H1 (cell line): ENCODE measurements around the gene HECTD3. TPM values are rescaled to one million over a fixed set of nuclear protein-coding genes. Genes with fewer than 3 reads are reported as not detected.

Experiments used
- BCL11A ChIP-seq, 2 experiments: IDR thresholded peaks; one replicate each; pipeline ENCODE4 v1.6.1; 2011; ENCODE audit warnings: low read depth in 2 of 2, low read length in 2 of 2, mild to moderate bottlenecking in 2 of 2
- CBX8 ChIP-seq: fragments of 300-800, 300-1000 bp; sonication (generic); IDR thresholded peaks from 2 replicates; pipeline ENCODE4 v1.7.1; 2016; ENCODE audit warnings: low read depth, low read length, borderline replicate concordance
- CTBP2 ChIP-seq: IDR thresholded peaks from 2 replicates; pipeline ENCODE4 v1.7.0; 2011; ENCODE audit warnings: borderline replicate concordance, mild to moderate bottlenecking, moderate library complexity, mixed read lengths, low read length; ENCODE audit not compliant: insufficient read depth, insufficient read length
- JUN ChIP-seq: IDR thresholded peaks from 2 replicates; pipeline ENCODE4 v1.6.1; 2011; ENCODE audit warnings: low read depth, mild to moderate bottlenecking, improper control_type of control experiment, low read length
- NRF1 ChIP-seq: IDR thresholded peaks from 2 replicates; pipeline ENCODE4 v1.6.1; 2011; ENCODE audit warnings: mild to moderate bottlenecking, low read depth, low read length, improper control_type of control experiment
- PHF8 ChIP-seq: fragments of 200-600 bp; sonication (generic); conservative IDR thresholded peaks from 2 replicates; pipeline ENCODE4 v1.7.1; 2012; ENCODE audit warnings: low read depth, mild to moderate bottlenecking, inconsistent platforms, low read length, moderate library complexity
- polyA plus RNA-seq, 7 experiments: library from polyadenylated mRNA; depleted of rRNA in 3 of 7; stranded (reverse) in 5 of 7; unstranded in 2 of 7; fragments of >200 nt in 5 of 7; fragments of 200-250 nt in 2 of 7; gene quantifications; 1 replicate in 5 of 7; 2 replicates in 1 of 7; 4 replicates in 1 of 7; pipeline versions ENCODE4 v1.2.1 to v1.2.3, GENCODE V29; 2011 to 2013; ENCODE audit warnings: missing spikeins in 2 of 7, mixed read lengths in 2 of 7
- total RNA-seq: library from RNA; stranded (reverse); fragmentation: NEBNext Ultra II Directional; extraction: Animal tissue kit (Norgen Biotek cat#: 25700); gene quantifications from 2 replicates; pipeline ENCODE4 v1.2.1, GENCODE V29; 2021

HECTD3 gene
- total and polyA plus RNA-seq, 2 of the 8 experiments (the other 6 are each of a cell fraction or from before 2014, with no cell fraction given): 32.9 to 52.7 TPM

DNA sequence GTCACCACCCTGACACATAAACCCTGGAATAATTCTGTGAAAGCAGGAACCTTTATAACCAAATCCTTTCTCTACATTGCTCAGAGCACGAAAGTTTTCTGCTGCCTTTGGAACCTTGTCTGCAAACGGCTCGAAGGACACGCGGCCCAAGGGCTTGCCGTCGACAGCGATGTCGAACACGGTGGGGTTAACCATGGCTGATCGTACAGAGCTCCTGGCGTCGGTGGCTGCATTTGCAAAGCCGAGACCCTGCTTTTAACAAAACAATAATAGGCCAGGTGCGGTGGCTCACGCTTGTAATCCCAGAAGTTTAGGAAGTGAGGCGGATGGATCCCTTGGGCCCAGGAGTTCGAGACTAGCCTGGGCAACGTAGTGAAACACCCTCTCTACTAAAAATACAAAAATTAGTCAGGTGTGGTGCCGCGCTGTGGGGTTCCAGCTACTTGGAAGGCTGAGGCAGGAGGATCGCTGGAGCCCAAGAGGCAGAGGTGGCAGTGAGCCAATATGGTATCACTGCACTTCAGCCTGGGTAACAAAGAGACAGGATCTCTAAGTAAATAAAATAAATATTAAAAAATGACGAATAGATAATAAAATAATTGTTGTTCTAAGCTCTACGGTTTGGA lies 22.5 kb downstream of the HECTD3 start (continued):
- TF ChIP-seq JUN (no peak), BCL11A (IDR thresholded peaks at IDR 0.05; ENCODE audit: low read depth in 2 of 2, low read length in 2 of 2) (no peak), PHF8 (no peak), CTBP2 (no peak), NRF1 (no peak), CBX8 (no peak)
- TF ChIP-seq, all 59 proteins: peak for 0
